Small intestine (tissue), 7 donors: Measurements from ENCODE around the gene BAZ2A. TPM values are rescaled to one million over a fixed set of nuclear protein-coding genes. Genes with fewer than 3 reads are reported as not detected.
A peak's percentile ranks its signal among the peaks of the same experiment; 100 is the strongest.

Experiments used
- DNase-seq, 2 donors: peaks; one replicate each; pipeline versions ENCODE4 v3.0.0 to v3.0.0-alpha.2; 2013
- FAIRE-seq: peaks from 2 replicates; lab custom pipeline; 2012; peaks lifted over from hg19 to GRCh38; lab: Jason Lieb, UNC
- H3K27ac ChIP-seq, 3 donors: one replicate each; pipeline ENCODE4 v1.5.1; 2013; ENCODE audit warnings: low read length in 2 of 3, mild to moderate bottlenecking in 2 of 3, control low read depth in 1 of 3, inconsistent platforms in 1 of 3, low read depth in 1 of 3, moderate library complexity in 1 of 3
- H3K27me3 ChIP-seq, 3 donors: one replicate each; pipeline ENCODE4 v1.6.1; 2013; ENCODE audit warnings: low read length in 3 of 3, inconsistent platforms in 1 of 3; ENCODE audit not compliant: control insufficient read depth in 3 of 3, insufficient read depth in 3 of 3
- H3K36me3 ChIP-seq, 3 donors: one replicate each; pipeline ENCODE4 v1.6.1; 2013; ENCODE audit warnings: low read length in 3 of 3, inconsistent platforms in 1 of 3, low read depth in 1 of 3, mild to moderate bottlenecking in 1 of 3, moderate library complexity in 1 of 3; ENCODE audit not compliant: control insufficient read depth in 3 of 3, insufficient read depth in 2 of 3
- H3K4me1 ChIP-seq, 3 donors: one replicate each; pipeline ENCODE4 v1.6.1; 2013; ENCODE audit warnings: low read length in 2 of 3, inconsistent platforms in 1 of 3, low read depth in 1 of 3, mild to moderate bottlenecking in 1 of 3, moderate library complexity in 1 of 3; ENCODE audit not compliant: control insufficient read depth in 3 of 3, insufficient read depth in 2 of 3
- H3K4me3 ChIP-seq, 3 donors: one replicate each; pipeline ENCODE4 v1.5.1; 2013; ENCODE audit warnings: low read length in 3 of 3, control low read depth in 1 of 3, inconsistent platforms in 1 of 3, low read depth in 1 of 3, mild to moderate bottlenecking in 1 of 3, moderate library complexity in 1 of 3
- H3K9me3 ChIP-seq, 2 donors: one replicate each; pipeline ENCODE4 v1.6.1; 2013; ENCODE audit warnings: low read depth in 1 of 2, low read length in 1 of 2; ENCODE audit not compliant: control insufficient read depth in 2 of 2, insufficient read depth in 1 of 2
- WGBS, 3 donors: extraction: QIAGEN DNeasy Blood & Tissue Kit; methylation state at CpG; one replicate each; pipeline ENCODE4 v1.1.7; 2013; 5-methylcytosine and 5-hydroxymethylcytosine counted together
- polyA plus RNA-seq, 4 donors: library from polyadenylated mRNA; stranded (reverse) in 3 of 4; unstranded in 1 of 4; fragments of 200-250 nt in 3 of 4; fragments of 120-200 nt in 1 of 4; gene quantifications; one replicate each; pipeline versions ENCODE4 v1.2.1 to v1.2.3, GENCODE V29; 2013
- donor health status: healthy with polysubstance abuse.
- donor health status: control.
- donor health status: control.
- donor health status: Bipolar disorder and iron deficiency.
- donor health status: healthy.

Gene BAZ2A
- polyA plus RNA-seq, 4 donors: 19.2 to 71.1 (median 26.0) TPM

DNA sequence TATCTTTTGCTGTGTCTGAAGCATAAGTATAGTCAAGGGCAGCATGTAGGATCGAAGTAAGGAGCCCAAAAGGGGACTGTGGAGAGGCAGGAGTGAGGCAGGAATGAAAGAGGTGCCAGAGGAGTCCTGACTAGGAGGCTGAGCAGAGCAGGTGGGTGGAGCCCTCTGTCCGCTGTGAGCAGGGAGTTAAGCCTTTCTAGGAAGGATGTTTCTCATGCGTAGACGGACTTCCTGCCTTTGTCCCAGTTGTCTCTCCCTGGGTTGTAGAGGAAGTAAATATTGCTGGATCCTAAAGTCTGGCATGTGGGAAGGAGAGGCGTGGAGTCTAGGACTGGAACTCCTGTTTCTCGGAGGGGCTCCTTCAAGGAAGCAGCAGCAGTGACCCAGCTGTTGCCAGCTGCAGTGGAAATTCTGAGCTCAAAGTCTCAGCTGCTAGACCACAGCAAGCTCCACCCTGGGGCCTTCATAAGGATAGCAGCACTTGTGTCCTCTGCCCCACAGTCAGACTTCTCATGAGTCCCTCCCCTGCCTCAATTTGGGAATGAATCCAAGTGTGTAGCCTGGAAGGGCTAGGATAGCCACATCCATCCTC is 64.5 kb downstream of the BAZ2A start:
- WGBS, 3 donors: 4 to 11% (median 9%) methylated on average over 6 of the region's 6 CpGs
- Histone ChIP-seq H3K27ac (peak overlapping the region; percentile 61 to 83 (median 78)), H3K4me3 (peak overlapping the region in 1 of 3 donors; percentile 3), H3K36me3 (peaks cover 2 to 28% (median 7%) of the 10 kb centered on the region in 3 donors), H3K9me3 (no peaks in the 10 kb centered on the region), H3K27me3 (no peaks in the 10 kb centered on the region), H3K4me1 (peaks cover 0 to 30% (median 0%) of the 10 kb centered on the region in 3 donors)
- DNase-seq: peak; percentile 76 to 94
- no peak for FAIRE-seq

GRCh38 chr12:56551070-56551469 is 79.1 kb downstream of the BAZ2A start:
- Histone ChIP-seq H3K4me3 (no peak overlapping the region), H3K27me3 (no peaks in the 10 kb centered on the region), H3K4me1 (no peaks in the 10 kb centered on the region), H3K9me3 (no peaks in the 10 kb centered on the region), H3K27ac (no peak overlapping the region), H3K36me3 (peaks cover 0 to 5% (median 0%) of the 10 kb centered on the region in 3 donors)
- FAIRE-seq (no peak), DNase-seq (no peak)
- 91 to 95% (median 94%) methylated on average over 5 of the region's 5 CpGs for WGBS, 3 donors

DNA sequence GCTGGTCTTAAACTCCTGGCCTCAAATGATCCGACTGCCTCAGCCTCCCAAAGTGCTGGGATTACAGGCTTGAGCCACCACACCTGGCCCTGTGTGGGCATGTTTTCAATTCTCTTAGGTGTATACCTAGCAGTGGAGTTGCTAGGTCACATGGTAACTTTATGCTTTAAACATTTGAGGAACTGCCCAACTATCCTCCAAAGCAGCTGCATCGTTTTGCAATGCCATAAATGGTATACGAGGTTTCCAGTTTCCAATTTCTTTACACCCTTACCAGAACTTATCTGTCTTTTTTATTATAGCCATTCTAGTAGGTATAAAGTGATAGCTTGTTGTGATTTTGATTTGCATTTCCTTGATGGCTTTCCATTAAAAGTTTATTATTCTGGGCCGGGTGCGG is 83.4 kb downstream of the BAZ2A start:
- Histone ChIP-seq H3K9me3 (no peaks in the 10 kb centered on the region), H3K27ac (no peak overlapping the region), H3K4me3 (no peak overlapping the region), H3K36me3 (peaks cover 0 to 2% (median 0%) of the 10 kb centered on the region in 3 donors), H3K27me3 (no peaks in the 10 kb centered on the region), H3K4me1 (no peaks in the 10 kb centered on the region)
- 43 to 71% (median 66%) methylated on average over 5 of the region's 5 CpGs for WGBS, 3 donors
- no peak for DNase-seq
- FAIRE-seq: no peak

Other genes with a start within 250 kb of the BAZ2A start
- 10 to 100 TPM in 2 of 4 donors, 1 to 10 TPM in 2; 3.2 to 21.6 (median 8.6) TPM for gene TIMELESS, start 180.9 kb downstream of the BAZ2A start, polyA plus RNA-seq
- gene MIP, start 175.7 kb downstream of the BAZ2A start, polyA plus RNA-seq: under 1 TPM in 2 of 4 donors, not detected in 2; 0.06 to 0.07 TPM
- gene SPRYD4, start 161.7 kb downstream of the BAZ2A start, polyA plus RNA-seq: 1 to 10 TPM; 1.4 to 4.7 (median 2.6) TPM
- gene GLS2, start 142.2 kb downstream of the BAZ2A start, polyA plus RNA-seq: 1 to 10 TPM in 2 of 4 donors, under 1 TPM in 2; 0.54 to 2.1 (median 0.87) TPM
- gene RBMS2, start 108.5 kb downstream of the BAZ2A start, polyA plus RNA-seq: 10 to 100 TPM in 1 of 4 donors, 1 to 10 TPM in 3; 2.0 to 23.4 (median 5.8) TPM
- 1,000 to 10,000 TPM in 2 of 4 donors, 100 to 1,000 TPM in 2; 527 to 1,455 (median 997) TPM for gene ATP5F1B, start 15.7 kb upstream of the BAZ2A start, polyA plus RNA-seq
- 100 to 1,000 TPM; 130 to 235 (median 180) TPM for gene PTGES3, start 58.0 kb upstream of the BAZ2A start, polyA plus RNA-seq
- gene NACA, start 95.0 kb upstream of the BAZ2A start, polyA plus RNA-seq: 1,000 to 10,000 TPM; 1,571 to 2,450 (median 1,843) TPM
- 10 to 100 TPM in 2 of 4 donors, 1 to 10 TPM in 2; 2.0 to 14.7 (median 8.6) TPM for gene PRIM1, start 122.0 kb upstream of the BAZ2A start, polyA plus RNA-seq
- 1 to 10 TPM in 2 of 4 donors, under 1 TPM in 1, not detected in 1; 0.22 to 4.0 (median 1.4) TPM for gene HSD17B6, start 133.0 kb upstream of the BAZ2A start, polyA plus RNA-seq